ENCODE data around the gene ZNF366.

ZNF366 gene

GRCh38 chr5:72456391-72457074, 50.7 kb downstream of the ZNF366 start:
- no peak for TF ChIP-seq ZFP3 (CRISPR knock-in tag; IDR thresholded peaks at IDR 0.05)
- TF ChIP-seq CREB5 (CRISPR knock-in tag; IDR thresholded peaks at IDR 0.05; ENCODE audit: low read depth): no peak
- TF ChIP-seq, protein P1, sequence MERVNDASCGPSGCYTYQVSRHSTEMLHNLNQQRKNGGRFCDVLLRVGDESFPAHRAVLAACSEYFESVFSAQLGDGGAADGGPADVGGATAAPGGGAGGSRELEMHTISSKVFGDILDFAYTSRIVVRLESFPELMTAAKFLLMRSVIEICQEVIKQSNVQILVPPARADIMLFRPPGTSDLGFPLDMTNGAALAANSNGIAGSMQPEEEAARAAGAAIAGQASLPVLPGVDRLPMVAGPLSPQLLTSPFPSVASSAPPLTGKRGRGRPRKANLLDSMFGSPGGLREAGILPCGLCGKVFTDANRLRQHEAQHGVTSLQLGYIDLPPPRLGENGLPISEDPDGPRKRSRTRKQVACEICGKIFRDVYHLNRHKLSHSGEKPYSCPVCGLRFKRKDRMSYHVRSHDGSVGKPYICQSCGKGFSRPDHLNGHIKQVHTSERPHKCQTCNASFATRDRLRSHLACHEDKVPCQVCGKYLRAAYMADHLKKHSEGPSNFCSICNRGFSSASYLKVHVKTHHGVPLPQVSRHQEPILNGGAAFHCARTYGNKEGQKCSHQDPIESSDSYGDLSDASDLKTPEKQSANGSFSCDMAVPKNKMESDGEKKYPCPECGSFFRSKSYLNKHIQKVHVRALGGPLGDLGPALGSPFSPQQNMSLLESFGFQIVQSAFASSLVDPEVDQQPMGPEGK (CRISPR knock-in tag; IDR thresholded peaks at IDR 0.05; ENCODE audit: borderline replicate concordance): no peak
- TF ChIP-seq PPARA (CRISPR knock-in tag; IDR thresholded peaks at IDR 0.05; ENCODE audit: borderline replicate concordance): no peak
- no peak for TF ChIP-seq ARNTL (CRISPR knock-in tag; IDR thresholded peaks at IDR 0.05; ENCODE audit: borderline replicate concordance, low read depth)
- TF ChIP-seq CSDC2 (CRISPR knock-in tag; IDR thresholded peaks at IDR 0.05): no peak
- no peak for TF ChIP-seq ZNF8 (CRISPR knock-in tag; IDR thresholded peaks at IDR 0.05)
- no peak for TF ChIP-seq SNAI2 (CRISPR knock-in tag; IDR thresholded peaks at IDR 0.05)
- TF ChIP-seq BACH2 (CRISPR knock-in tag; IDR thresholded peaks at IDR 0.05; ENCODE audit: borderline replicate concordance): no peak
- TF ChIP-seq POU6F1 (CRISPR knock-in tag; IDR thresholded peaks at IDR 0.05; ENCODE audit: borderline replicate concordance, low read depth): no peak
- TF ChIP-seq RARB (CRISPR knock-in tag; IDR thresholded peaks at IDR 0.05): no peak
- no peak for ATAC-seq

GRCh38 chr5:72455476-72455875, 51.7 kb downstream of the ZNF366 start:
- no peak for ATAC-seq
- TF ChIP-seq ZFP30 (CRISPR knock-in tag; IDR thresholded peaks at IDR 0.05) (no peak), BACH2 (CRISPR knock-in tag; IDR thresholded peaks at IDR 0.05; ENCODE audit: borderline replicate concordance) (no peak), ZNF70 (CRISPR knock-in tag; IDR thresholded peaks at IDR 0.05) (no peak), ZNF8 (CRISPR knock-in tag; IDR thresholded peaks at IDR 0.05) (no peak), SNAI2 (CRISPR knock-in tag; IDR thresholded peaks at IDR 0.05) (no peak), TOX (CRISPR knock-in tag; IDR thresholded peaks at IDR 0.05; ENCODE audit: borderline replicate concordance) (no peak), RARB (CRISPR knock-in tag; IDR thresholded peaks at IDR 0.05) (no peak), ARNTL (CRISPR knock-in tag; IDR thresholded peaks at IDR 0.05; ENCODE audit: borderline replicate concordance, low read depth) (no peak), CSDC2 (CRISPR knock-in tag; IDR thresholded peaks at IDR 0.05) (no peak), CREB5 (CRISPR knock-in tag; IDR thresholded peaks at IDR 0.05; ENCODE audit: low read depth) (no peak), PPARA (CRISPR knock-in tag; IDR thresholded peaks at IDR 0.05; ENCODE audit: borderline replicate concordance) (no peak), TCF4 (CRISPR knock-in tag; IDR thresholded peaks at IDR 0.05; ENCODE audit: borderline replicate concordance) (no peak), GLIS3 (CRISPR knock-in tag; IDR thresholded peaks at IDR 0.05) (no peak), ZFP3 (CRISPR knock-in tag; IDR thresholded peaks at IDR 0.05) (no peak), ISL1 (CRISPR knock-in tag; IDR thresholded peaks at IDR 0.05) (no peak), OSR1 (CRISPR knock-in tag; IDR thresholded peaks at IDR 0.05) (no peak)
- TF ChIP-seq, protein P1 (CRISPR knock-in tag; IDR thresholded peaks at IDR 0.05; ENCODE audit: borderline replicate concordance): no peak

DNA sequence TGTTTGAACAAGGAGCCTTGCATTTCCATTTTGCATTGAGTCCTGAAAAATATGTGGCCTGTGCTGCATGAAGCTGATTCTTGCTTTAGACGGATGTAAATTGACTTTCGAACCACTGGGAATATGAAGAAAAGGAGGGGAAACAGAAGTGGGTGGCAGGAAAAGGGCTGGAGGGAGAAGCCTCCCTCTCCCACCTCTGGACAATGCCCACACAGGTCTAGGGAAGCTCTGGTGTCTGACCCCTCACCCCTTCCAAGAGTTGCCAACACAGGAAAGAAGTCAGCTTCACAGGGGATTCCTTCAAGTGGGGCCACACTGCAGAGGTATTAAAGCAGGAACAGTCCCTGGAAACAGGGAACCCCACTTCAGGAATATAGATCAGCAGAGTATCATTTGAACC, 52.2 kb downstream of the ZNF366 start:
- no peak for ATAC-seq
- TF ChIP-seq ZNF70 (CRISPR knock-in tag; IDR thresholded peaks at IDR 0.05) (no peak), PPARA (CRISPR knock-in tag; IDR thresholded peaks at IDR 0.05; ENCODE audit: borderline replicate concordance) (no peak), ZFP30 (CRISPR knock-in tag; IDR thresholded peaks at IDR 0.05) (no peak), GLIS3 (CRISPR knock-in tag; IDR thresholded peaks at IDR 0.05) (no peak), ISL1 (CRISPR knock-in tag; IDR thresholded peaks at IDR 0.05) (no peak), CREB5 (CRISPR knock-in tag; IDR thresholded peaks at IDR 0.05; ENCODE audit: low read depth) (no peak), ZNF8 (CRISPR knock-in tag; IDR thresholded peaks at IDR 0.05) (no peak), RARB (CRISPR knock-in tag; IDR thresholded peaks at IDR 0.05) (no peak), ZNF565 (CRISPR knock-in tag; conservative IDR thresholded peaks at IDR 0.05; ENCODE audit: low read depth) (no peak), BACH2 (CRISPR knock-in tag; IDR thresholded peaks at IDR 0.05; ENCODE audit: borderline replicate concordance) (no peak), OSR1 (CRISPR knock-in tag; IDR thresholded peaks at IDR 0.05) (no peak), TOX (CRISPR knock-in tag; IDR thresholded peaks at IDR 0.05; ENCODE audit: borderline replicate concordance) (no peak)
- TF ChIP-seq, protein P2, sequence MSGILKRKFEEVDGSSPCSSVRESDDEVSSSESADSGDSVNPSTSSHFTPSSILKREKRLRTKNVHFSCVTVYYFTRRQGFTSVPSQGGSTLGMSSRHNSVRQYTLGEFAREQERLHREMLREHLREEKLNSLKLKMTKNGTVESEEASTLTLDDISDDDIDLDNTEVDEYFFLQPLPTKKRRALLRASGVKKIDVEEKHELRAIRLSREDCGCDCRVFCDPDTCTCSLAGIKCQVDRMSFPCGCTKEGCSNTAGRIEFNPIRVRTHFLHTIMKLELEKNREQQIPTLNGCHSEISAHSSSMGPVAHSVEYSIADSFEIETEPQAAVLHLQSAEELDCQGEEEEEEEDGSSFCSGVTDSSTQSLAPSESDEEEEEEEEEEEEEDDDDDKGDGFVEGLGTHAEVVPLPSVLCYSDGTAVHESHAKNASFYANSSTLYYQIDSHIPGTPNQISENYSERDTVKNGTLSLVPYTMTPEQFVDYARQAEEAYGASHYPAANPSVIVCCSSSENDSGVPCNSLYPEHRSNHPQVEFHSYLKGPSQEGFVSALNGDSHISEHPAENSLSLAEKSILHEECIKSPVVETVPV (CRISPR knock-in tag; IDR thresholded peaks at IDR 0.05): no peak
- TF ChIP-seq, protein P3, sequence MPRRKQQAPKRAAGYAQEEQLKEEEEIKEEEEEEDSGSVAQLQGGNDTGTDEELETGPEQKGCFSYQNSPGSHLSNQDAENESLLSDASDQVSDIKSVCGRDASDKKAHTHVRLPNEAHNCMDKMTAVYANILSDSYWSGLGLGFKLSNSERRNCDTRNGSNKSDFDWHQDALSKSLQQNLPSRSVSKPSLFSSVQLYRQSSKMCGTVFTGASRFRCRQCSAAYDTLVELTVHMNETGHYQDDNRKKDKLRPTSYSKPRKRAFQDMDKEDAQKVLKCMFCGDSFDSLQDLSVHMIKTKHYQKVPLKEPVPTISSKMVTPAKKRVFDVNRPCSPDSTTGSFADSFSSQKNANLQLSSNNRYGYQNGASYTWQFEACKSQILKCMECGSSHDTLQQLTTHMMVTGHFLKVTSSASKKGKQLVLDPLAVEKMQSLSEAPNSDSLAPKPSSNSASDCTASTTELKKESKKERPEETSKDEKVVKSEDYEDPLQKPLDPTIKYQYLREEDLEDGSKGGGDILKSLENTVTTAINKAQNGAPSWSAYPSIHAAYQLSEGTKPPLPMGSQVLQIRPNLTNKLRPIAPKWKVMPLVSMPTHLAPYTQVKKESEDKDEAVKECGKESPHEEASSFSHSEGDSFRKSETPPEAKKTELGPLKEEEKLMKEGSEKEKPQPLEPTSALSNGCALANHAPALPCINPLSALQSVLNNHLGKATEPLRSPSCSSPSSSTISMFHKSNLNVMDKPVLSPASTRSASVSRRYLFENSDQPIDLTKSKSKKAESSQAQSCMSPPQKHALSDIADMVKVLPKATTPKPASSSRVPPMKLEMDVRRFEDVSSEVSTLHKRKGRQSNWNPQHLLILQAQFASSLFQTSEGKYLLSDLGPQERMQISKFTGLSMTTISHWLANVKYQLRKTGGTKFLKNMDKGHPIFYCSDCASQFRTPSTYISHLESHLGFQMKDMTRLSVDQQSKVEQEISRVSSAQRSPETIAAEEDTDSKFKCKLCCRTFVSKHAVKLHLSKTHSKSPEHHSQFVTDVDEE (CRISPR knock-in tag; IDR thresholded peaks at IDR 0.05): no peak

Measured in SK-N-SH treated with all-trans-retinoic acid at 6 μM for 48 hours (cell line).